CD14-positive monocyte (primary cell): Measurements from ENCODE around the gene YARS2. TPM values are rescaled to one million over a fixed set of nuclear protein-coding genes. Genes with fewer than 3 reads are reported as not detected.

Source experiments
- DNase-seq, 3 donors: peaks; one replicate each; pipeline ENCODE4 v3.0.0-alpha.2; 2011 to 2022
- H2AFZ ChIP-seq: 2 replicates; pipeline ENCODE4 v1.6.0; 2012; ENCODE audit warnings: mild to moderate bottlenecking, low read depth, low read length, inconsistent platforms; ENCODE audit not compliant: insufficient read depth, poor library complexity, severe bottlenecking
- H3K27ac ChIP-seq, 2 donors: 1 replicate in 1 of 2; 2 replicates in 1 of 2; pipeline ENCODE4 v1.5.1; 2012 to 2013; ENCODE audit warnings: low read length in 2 of 2, control low read depth in 1 of 2, inconsistent platforms in 1 of 2, low read depth in 1 of 2, mild to moderate bottlenecking in 1 of 2
- H3K27me3 ChIP-seq, 2 donors: one replicate each; pipeline versions ENCODE4 v1.6.0 to v1.6.1; 2011 to 2013; ENCODE audit warnings: low read length in 2 of 2; ENCODE audit not compliant: control insufficient read depth in 2 of 2, insufficient read depth in 2 of 2
- H3K36me3 ChIP-seq, 2 donors: replicated peaks in 1 of 2; 1 replicate in 1 of 2; 2 replicates in 1 of 2; pipeline versions ENCODE4 v1.5.1 to v1.6.1; 2012 to 2013; ENCODE audit warnings: low read length in 2 of 2, control low read depth in 1 of 2, inconsistent platforms in 1 of 2, mild to moderate bottlenecking in 1 of 2; ENCODE audit not compliant: insufficient read depth in 2 of 2, control insufficient read depth in 1 of 2
- H3K4me1 ChIP-seq, 2 donors: 1 replicate in 1 of 2; 2 replicates in 1 of 2; pipeline versions ENCODE4 v1.5.1 to v1.6.1; 2012 to 2013; ENCODE audit warnings: low read length in 2 of 2, control low read depth in 1 of 2, inconsistent platforms in 1 of 2, mild to moderate bottlenecking in 1 of 2, moderate library complexity in 1 of 2; ENCODE audit not compliant: insufficient read depth in 2 of 2, control insufficient read depth in 1 of 2
- H3K4me2 ChIP-seq: replicated peaks from 2 replicates; pipeline ENCODE3; 2012; ENCODE audit warnings: low read length, moderate library complexity, mild to moderate bottlenecking; ENCODE audit not compliant: poor library complexity, severe bottlenecking; ENCODE audit errors: extremely low read depth
- H3K4me3 ChIP-seq, 3 experiments: fragments of 200-600 bp in 1 of 3; sonication (generic) in 1 of 3; replicated peaks in 1 of 3; 1 replicate in 2 of 3; 2 replicates in 1 of 3; pipeline ENCODE4 v1.5.1; 2011 to 2013; ENCODE audit warnings: low read length in 3 of 3, mild to moderate bottlenecking in 3 of 3, control low read depth in 2 of 3, low read depth in 2 of 3, inconsistent platforms in 1 of 3, moderate library complexity in 1 of 3
- H3K79me2 ChIP-seq: 2 replicates; pipeline ENCODE4 v1.6.0; 2012; ENCODE audit warnings: mild to moderate bottlenecking, control low read depth, inconsistent platforms, low read length, moderate library complexity; ENCODE audit not compliant: insufficient read depth
- H3K9ac ChIP-seq: 2 replicates; pipeline ENCODE4 v1.6.0; 2017; ENCODE audit warnings: low read length, mild to moderate bottlenecking; ENCODE audit not compliant: insufficient read depth, poor library complexity, severe bottlenecking
- H3K9me3 ChIP-seq, 2 donors: replicated peaks in 1 of 2; 1 replicate in 1 of 2; 2 replicates in 1 of 2; pipeline versions ENCODE4 v1.5.1 to v1.6.1; 2012 to 2013; ENCODE audit warnings: low read length in 2 of 2, control low read depth in 1 of 2; ENCODE audit not compliant: control insufficient read depth in 1 of 2, insufficient read depth in 1 of 2
- H4K20me1 ChIP-seq: 2 replicates; pipeline ENCODE4 v1.6.0; 2012; ENCODE audit warnings: mild to moderate bottlenecking, low read length, control low read depth, moderate library complexity; ENCODE audit not compliant: insufficient read depth
- H3K27ac Mint-ChIP-seq, 7 donors: one replicate each; pipeline ENCODE4 v1.8.0; 2020; ENCODE audit warnings: mild to moderate bottlenecking in 7 of 7, mixed read lengths in 7 of 7, moderate library complexity in 6 of 7, inconsistent platforms in 2 of 7
- H3K27me3 Mint-ChIP-seq, 3 donors: one replicate each; pipeline ENCODE4 v1.8.0; 2021 to 2022; ENCODE audit warnings: low read depth in 3 of 3, mild to moderate bottlenecking in 3 of 3, mixed read lengths in 3 of 3, moderate library complexity in 3 of 3, inconsistent platforms in 1 of 3
- H3K36me3 Mint-ChIP-seq, 2 donors: one replicate each; pipeline ENCODE4 v1.8.0; 2020; ENCODE audit warnings: mixed read lengths in 2 of 2, inconsistent platforms in 1 of 2, mild to moderate bottlenecking in 1 of 2
- H3K4me1 Mint-ChIP-seq: one replicate; pipeline ENCODE4 v1.8.0; 2020; ENCODE audit warnings: mild to moderate bottlenecking, mixed read lengths
- H3K4me3 Mint-ChIP-seq, 2 donors: one replicate each; pipeline ENCODE4 v1.8.0; 2020; ENCODE audit warnings: mild to moderate bottlenecking in 2 of 2, mixed read lengths in 2 of 2, moderate library complexity in 1 of 2
- H3K9me3 Mint-ChIP-seq, 7 donors: one replicate each; pipeline ENCODE4 v1.8.0; 2020 to 2022; ENCODE audit warnings: mixed read lengths in 7 of 7, mild to moderate bottlenecking in 6 of 7, moderate library complexity in 6 of 7, inconsistent platforms in 2 of 7
- CTCF ChIP-seq: fragments of 200-600 bp; IDR thresholded peaks from one replicate; pipeline ENCODE4 v1.8.0; 2022; ENCODE audit warnings: antibody characterized with exemption, mild to moderate bottlenecking
- WGBS: methylation state at CpG from one replicate; pipeline ENCODE4 v1.1.5; 2013; ENCODE audit warnings: missing lambda C conversion rate; ENCODE audit not compliant: insufficient coverage; 5-methylcytosine and 5-hydroxymethylcytosine counted together
- intact Hi-C, 2 donors: fragments of 100-400 bp; cut with micrococcal nuclease; formaldehyde crosslinking; loops; one replicate each; pipeline versions ENCODE4 v1.15.0 to v1.15.1; 2023
- polyA plus RNA-seq, 3 donors: library from polyadenylated mRNA; depleted of rRNA in 1 of 3; unstranded in 2 of 3; stranded (reverse) in 1 of 3; fragments of 300-500 nt in 2 of 3; fragments of >200 nt in 1 of 3; fragmentation: Illumina TruSeq in 2 of 3; gene quantifications; 1 replicate in 2 of 3; 2 replicates in 1 of 3; pipeline ENCODE4 v1.2.3, GENCODE V29; 2012 to 2021

The YARS2 gene
- polyA plus RNA-seq, 3 donors: 4.5 to 7.5 (median 6.6) TPM

GRCh38 chr12:32788405-32788804 is 32.7 kb upstream of the YARS2 start:
- Histone ChIP-seq H3K27ac (no peak overlapping the region), H3K4me2 (no peak overlapping the region), H3K4me3 (no peak overlapping the region), H2AFZ (no peak overlapping the region), H3K9ac (no peak overlapping the region), H3K36me3 (no peaks in the 10 kb centered on the region), H3K4me1 (no peaks in the 10 kb centered on the region), H3K79me2 (no peaks in the 10 kb centered on the region), H3K9me3 (no peaks in the 10 kb centered on the region), H4K20me1 (no peaks in the 10 kb centered on the region), H3K27me3 (no peaks in the 10 kb centered on the region)
- Mint-ChIP-seq H3K27me3 (no peaks in the 10 kb centered on the region), H3K36me3 (peaks cover 0 to 2% of the 10 kb centered on the region in 2 donors), H3K4me1 (no peaks in the 10 kb centered on the region), H3K27ac (no peak overlapping the region), H3K9me3 (peaks cover 0 to 4% (median 3%) of the 10 kb centered on the region in 7 donors), H3K4me3 (no peak overlapping the region)
- no peak for DNase-seq
- intact Hi-C loops: no loop called here
- 93% methylated on average over 3 of the region's 4 CpGs for WGBS
- TF ChIP-seq CTCF: no peak

- Mint-ChIP-seq H3K4me1 (no peaks in the 10 kb centered on the region), H3K27me3 (peaks cover 0 to 5% (median 4%) of the 10 kb centered on the region in 3 donors), H3K27ac (no peak overlapping the region), H3K4me3 (no peak overlapping the region), H3K36me3 (no peaks in the 10 kb centered on the region), H3K9me3 (peaks cover 0 to 4% (median 3%) of the 10 kb centered on the region in 7 donors)
- H3K36me3 ChIP-seq: no peaks in the 10 kb centered on the region
- no peak overlapping the region for H2AFZ ChIP-seq
- intact Hi-C loops: no loop called here
- no peaks in the 10 kb centered on the region for H3K9me3 ChIP-seq
- no peaks in the 10 kb centered on the region for H4K20me1 ChIP-seq
- H3K4me1 ChIP-seq: no peaks in the 10 kb centered on the region
- no peak overlapping the region for H3K4me2 ChIP-seq
- H3K4me3 ChIP-seq: no peak overlapping the region
- no peaks in the 10 kb centered on the region for H3K79me2 ChIP-seq
- 86% methylated on average over 2 of the region's 5 CpGs for WGBS
- DNase-seq: no peak
- no peaks in the 10 kb centered on the region for H3K27me3 ChIP-seq
- no peak for TF ChIP-seq CTCF
- H3K9ac ChIP-seq: no peak overlapping the region
- no peak overlapping the region for H3K27ac ChIP-seq
These were observed 29.9 kb upstream of the YARS2 start for GRCh38 chr12:32785557-32785956.
